Measurements from ENCODE around the gene PANX2. TPM values are rescaled to one million over a fixed set of nuclear protein-coding genes. Genes with fewer than 3 reads are reported as not detected.

Gene PANX2
- total and polyA plus RNA-seq, 9 donors = 0.27 to 5.6 (median 2.3) TPM

DNA sequence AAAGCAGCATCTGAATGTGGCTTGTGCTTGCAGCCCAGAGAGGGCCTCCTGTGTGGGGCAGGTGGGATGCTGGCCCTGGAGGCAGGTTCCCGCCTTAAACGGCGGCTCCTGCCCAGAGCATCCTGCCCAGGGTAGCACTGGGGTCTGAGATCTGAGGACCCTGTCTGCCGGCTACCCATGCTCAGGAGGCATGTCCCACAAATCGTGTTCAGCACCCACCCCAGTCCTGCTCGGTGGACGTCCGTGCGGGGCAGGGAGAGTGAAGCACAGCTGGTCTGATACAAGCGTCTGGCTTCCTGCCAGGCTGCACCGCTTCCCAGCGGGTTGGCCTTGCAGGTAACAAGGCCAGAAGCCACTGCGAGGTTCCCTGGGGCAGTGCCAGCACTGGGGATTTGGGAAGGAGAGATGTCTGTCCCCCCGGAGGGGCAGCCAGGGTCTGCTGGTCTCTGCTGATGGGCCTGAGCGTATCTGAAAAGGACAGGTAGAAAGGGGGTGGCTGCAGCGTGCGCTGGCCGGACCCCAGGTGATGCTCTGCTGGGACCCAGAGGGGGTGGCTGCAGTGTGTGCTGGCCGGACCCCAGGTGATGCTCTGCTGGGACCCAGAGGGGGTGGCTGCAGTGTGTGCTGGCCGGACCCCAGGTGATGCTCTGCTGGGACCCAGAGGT, 18.8 kb downstream of the PANX2 start:
- intact Hi-C loops (cut with DNase I) = no loop called here

DNA sequence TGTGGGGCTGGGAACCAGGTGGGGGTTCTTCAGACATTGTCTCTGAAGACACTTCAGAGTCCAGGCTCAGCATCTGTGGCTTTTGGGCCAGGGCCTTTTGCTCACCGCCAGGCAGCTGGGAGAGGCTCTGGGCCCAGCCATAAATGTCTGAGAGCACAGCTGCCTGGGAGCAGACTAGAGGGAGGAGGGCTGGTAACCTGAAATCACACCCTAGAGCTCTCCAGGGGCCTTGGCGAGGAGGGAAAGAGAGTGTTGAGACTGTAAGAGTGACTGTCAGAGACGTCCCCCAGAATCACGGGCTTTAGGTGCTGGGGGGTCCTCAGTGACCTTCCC, 19.3 kb downstream of the PANX2 start:
- no peaks in the 10 kb centered on the region for H3K27me3 ChIP-seq
- 33 to 50% (median 37%) methylated on average over 4 of the region's 4 CpGs for WGBS, 3 donors
- no peak overlapping the region for H3K4me3 ChIP-seq
- no peaks in the 10 kb centered on the region for H3K36me3 ChIP-seq
- H3K27ac ChIP-seq = peak overlapping the region in 1 of 2 donors; percentile 60
- intact Hi-C loops (cut with DNase I) = loop anchor here in 1 of 4 donors (10.0 kb wide), 1 partner anchor 235 kb away; no protein-coding TSS in a partner anchor
- H3K4me1 ChIP-seq (ENCODE audit: insufficient read depth) = peaks cover 11% of the 10 kb centered on the region
- peak in 1 of 5 donors; percentile 49 for DNase-seq
- no peaks in the 10 kb centered on the region for H3K9me3 ChIP-seq
- TF ChIP-seq, protein P1, sequence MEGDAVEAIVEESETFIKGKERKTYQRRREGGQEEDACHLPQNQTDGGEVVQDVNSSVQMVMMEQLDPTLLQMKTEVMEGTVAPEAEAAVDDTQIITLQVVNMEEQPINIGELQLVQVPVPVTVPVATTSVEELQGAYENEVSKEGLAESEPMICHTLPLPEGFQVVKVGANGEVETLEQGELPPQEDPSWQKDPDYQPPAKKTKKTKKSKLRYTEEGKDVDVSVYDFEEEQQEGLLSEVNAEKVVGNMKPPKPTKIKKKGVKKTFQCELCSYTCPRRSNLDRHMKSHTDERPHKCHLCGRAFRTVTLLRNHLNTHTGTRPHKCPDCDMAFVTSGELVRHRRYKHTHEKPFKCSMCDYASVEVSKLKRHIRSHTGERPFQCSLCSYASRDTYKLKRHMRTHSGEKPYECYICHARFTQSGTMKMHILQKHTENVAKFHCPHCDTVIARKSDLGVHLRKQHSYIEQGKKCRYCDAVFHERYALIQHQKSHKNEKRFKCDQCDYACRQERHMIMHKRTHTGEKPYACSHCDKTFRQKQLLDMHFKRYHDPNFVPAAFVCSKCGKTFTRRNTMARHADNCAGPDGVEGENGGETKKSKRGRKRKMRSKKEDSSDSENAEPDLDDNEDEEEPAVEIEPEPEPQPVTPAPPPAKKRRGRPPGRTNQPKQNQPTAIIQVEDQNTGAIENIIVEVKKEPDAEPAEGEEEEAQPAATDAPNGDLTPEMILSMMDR (IDR thresholded peaks at IDR 0.05) = no peak
- TF ChIP-seq EP300 (IDR thresholded peaks at IDR 0.05) (no peak), POLR2A (IDR thresholded peaks at IDR 0.05) (no peak)

More for the DNA sequence above, 18.8 kb downstream of the PANX2 start:
- no peak overlapping the region for H3K4me3 ChIP-seq
- H3K27me3 ChIP-seq = no peaks in the 10 kb centered on the region
- WGBS, 3 donors = 70 to 77% (median 74%) methylated on average over 19 to 20 of the region's 20 CpGs
- peak overlapping the region in 1 of 2 donors; percentile 60 for H3K27ac ChIP-seq
- no peak for TF ChIP-seq POLR2A (IDR thresholded peaks at IDR 0.05)
- TF ChIP-seq EP300 (IDR thresholded peaks at IDR 0.05) = no peak
- TF ChIP-seq, protein P1 (IDR thresholded peaks at IDR 0.05) = no peak
- H3K4me1 ChIP-seq (ENCODE audit: insufficient read depth) = peaks cover 13% of the 10 kb centered on the region
- H3K36me3 ChIP-seq = no peaks in the 10 kb centered on the region
- no peaks in the 10 kb centered on the region for H3K9me3 ChIP-seq
- peak in 3 of 5 donors; percentile 68 to 71 (median 69) for DNase-seq

DNA sequence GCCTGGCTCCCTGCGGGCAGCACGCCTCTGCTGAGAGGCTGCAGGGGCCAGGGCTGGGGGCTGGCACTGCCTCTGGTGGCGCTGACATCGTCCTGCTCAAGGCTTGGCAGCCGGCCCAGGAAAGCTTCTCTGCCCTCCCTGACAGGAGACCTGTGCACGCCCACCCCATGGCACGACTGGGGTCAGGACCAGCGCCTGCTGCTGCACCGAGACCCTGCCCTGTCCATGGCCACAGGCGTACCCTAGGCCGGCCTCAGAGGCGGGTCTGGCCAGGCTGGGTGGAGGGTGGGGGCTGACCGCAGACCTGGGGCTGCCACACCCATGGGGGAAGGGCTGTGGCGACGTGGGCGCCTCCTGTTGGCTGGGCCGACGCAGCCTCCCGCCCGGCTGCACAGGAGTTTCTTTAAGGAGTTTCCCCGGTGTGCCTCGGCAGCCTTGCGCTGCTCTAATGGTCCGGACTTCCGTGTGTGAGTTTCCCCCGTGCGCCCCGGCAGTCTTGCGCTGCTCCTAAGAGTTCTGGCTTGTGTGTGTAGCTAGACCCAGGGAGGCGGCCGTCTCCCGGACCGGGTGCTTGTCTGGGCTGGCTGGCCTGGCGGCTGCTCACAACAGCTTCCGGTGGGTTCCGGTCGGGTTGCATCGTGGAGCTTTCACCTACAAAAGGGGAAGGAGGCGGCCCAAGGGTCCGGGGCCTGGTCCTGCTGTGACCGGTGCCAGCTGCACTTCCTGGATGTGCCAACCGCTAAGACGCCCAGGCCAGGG, 19.8 kb downstream of the PANX2 start:
- Histone ChIP-seq H3K4me1 (ENCODE audit: insufficient read depth) (peaks cover 9% of the 10 kb centered on the region), H3K36me3 (no peaks in the 10 kb centered on the region), H3K9me3 (no peaks in the 10 kb centered on the region), H3K27me3 (no peaks in the 10 kb centered on the region), H3K4me3 (peak overlapping the region; percentile 30), H3K27ac (peak overlapping the region; percentile 4 to 60)
- 11 to 20% (median 12%) methylated on average over 22 to 43 of the region's 43 CpGs for WGBS, 3 donors
- intact Hi-C loops (cut with DNase I) = loop anchor here in 1 of 4 donors (10.0 kb wide), 1 partner anchor 236 kb away; no protein-coding TSS in a partner anchor
- DNase-seq = peak; percentile 62 to 79 (median 68)
- TF ChIP-seq, protein P1 (IDR thresholded peaks at IDR 0.05) = peak in 1 of 3 donors; percentile 17
- TF ChIP-seq EP300 (IDR thresholded peaks at IDR 0.05) = no peak
- TF ChIP-seq POLR2A (IDR thresholded peaks at IDR 0.05) = no peak

DNA sequence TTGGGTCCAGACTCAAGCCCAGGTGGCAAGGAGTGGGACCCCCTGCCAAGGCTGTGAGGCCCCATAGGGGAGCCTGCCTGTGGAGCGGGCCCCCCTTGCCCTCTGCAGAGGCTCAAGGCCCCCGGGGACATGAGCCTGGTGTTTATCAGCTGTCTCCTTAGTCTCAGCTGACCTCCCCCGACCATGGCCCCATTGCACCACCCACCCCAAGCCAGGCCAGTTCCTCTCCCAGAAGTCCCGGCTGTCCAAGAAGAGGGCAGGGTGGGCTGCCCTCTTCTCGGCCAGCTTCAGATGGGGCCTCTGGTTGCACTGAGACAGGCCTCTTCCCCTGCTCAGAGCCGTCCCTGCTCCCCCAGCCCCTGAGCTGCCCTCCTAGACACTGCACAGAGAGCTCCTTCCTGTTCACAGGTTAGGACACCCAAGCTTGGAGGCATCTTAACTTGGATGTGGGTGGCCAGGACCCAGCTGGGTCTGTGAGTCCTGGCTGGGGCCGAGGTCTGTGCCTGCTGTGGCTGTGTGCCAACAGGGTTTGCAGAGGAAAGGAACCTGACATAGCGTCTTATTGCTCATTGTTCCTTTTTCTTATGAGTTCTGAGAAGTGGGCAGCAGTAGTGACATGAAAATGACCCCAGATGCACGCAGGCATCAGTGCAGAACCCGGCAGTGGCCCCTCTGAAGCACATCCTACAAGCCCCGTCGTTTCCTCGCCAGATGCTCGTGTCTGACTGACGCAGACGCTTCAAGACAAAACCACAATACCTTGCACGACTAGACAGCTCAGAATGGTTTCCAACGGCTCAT, 20.6 kb downstream of the PANX2 start:
- WGBS, 3 donors = 68 to 73% (median 69%) methylated on average over 18 of the region's 18 CpGs
- Histone ChIP-seq H3K36me3 (no peaks in the 10 kb centered on the region), H3K4me1 (ENCODE audit: insufficient read depth) (peaks cover 8% of the 10 kb centered on the region), H3K9me3 (no peaks in the 10 kb centered on the region), H3K27ac (peak overlapping the region; percentile 4 to 60), H3K4me3 (peak overlapping the region; percentile 30), H3K27me3 (no peaks in the 10 kb centered on the region)
- DNase-seq = peak in 3 of 5 donors; percentile 38 to 56 (median 45)
- intact Hi-C loops (cut with DNase I) = loop anchor here in 1 of 4 donors (10.0 kb wide), 1 partner anchor 236 kb away; no protein-coding TSS in a partner anchor
- TF ChIP-seq EP300 (IDR thresholded peaks at IDR 0.05) (no peak), POLR2A (IDR thresholded peaks at IDR 0.05) (no peak)
- TF ChIP-seq, protein P1 (IDR thresholded peaks at IDR 0.05) = no peak
